Neural crest cell (in vitro differentiated cells): ENCODE data around the gene MEGF6. TPM values are rescaled to one million over a fixed set of nuclear protein-coding genes. Genes with fewer than 3 reads are reported as not detected.
A peak's percentile ranks its signal among the peaks of the same experiment; 100 is the strongest.

Experiments
- DNase-seq: peaks from one replicate; pipeline ENCODE4 v3.0.0; 2021; ENCODE audit warnings: low read depth, mixed read lengths, low spot score
- H3K27ac Mint-ChIP-seq: one replicate; pipeline ENCODE4 v1.8.0; 2021; ENCODE audit warnings: mild to moderate bottlenecking, mixed read lengths; ENCODE audit not compliant: unreplicated experiment
- H3K27me3 Mint-ChIP-seq: 2 replicates; pipeline ENCODE4 v1.8.0; 2021; ENCODE audit warnings: low read depth, mild to moderate bottlenecking, mixed read lengths
- H3K36me3 Mint-ChIP-seq: 2 replicates; pipeline ENCODE4 v1.8.0; 2021; ENCODE audit warnings: low read depth, mild to moderate bottlenecking, mixed read lengths
- H3K4me1 Mint-ChIP-seq: 2 replicates; pipeline ENCODE4 v1.8.0; 2021; ENCODE audit warnings: mixed read lengths
- H3K4me3 Mint-ChIP-seq: one replicate; pipeline ENCODE4 v1.8.0; 2021; ENCODE audit warnings: mild to moderate bottlenecking, mixed read lengths
- H3K9me3 Mint-ChIP-seq: 2 replicates; pipeline ENCODE4 v1.8.0; 2021; ENCODE audit warnings: mixed read lengths
- CTCF ChIP-seq: fragments of 200-600 bp; sonication (generic); conservative IDR thresholded peaks from 2 replicates; pipeline ENCODE4 v1.5.0; 2021; ENCODE audit warnings: antibody characterized with exemption, mild to moderate bottlenecking
- total RNA-seq: library from RNA; stranded (reverse); gene quantifications from 2 replicates; pipeline ENCODE4 v1.2.1, GENCODE V29; 2021

Gene MEGF6
- total RNA-seq, 1 donor from 2014 or later = 36.7 TPM

- Mint-ChIP-seq H3K4me1 (peaks cover 9% of the 10 kb centered on the region), H3K9me3 (no peaks in the 10 kb centered on the region), H3K4me3 (no peak overlapping the region), H3K36me3 (no peaks in the 10 kb centered on the region), H3K27me3 (no peaks in the 10 kb centered on the region), H3K27ac (no peak overlapping the region)
- TF ChIP-seq CTCF = no peak
- DNase-seq = no peak
Measured at GRCh38 chr1:3603156-3603555, 8.2 kb downstream of the MEGF6 start.

- H3K27me3 Mint-ChIP-seq = no peaks in the 10 kb centered on the region
- no peak for DNase-seq
- no peak for TF ChIP-seq CTCF
- H3K9me3 Mint-ChIP-seq = no peaks in the 10 kb centered on the region
- H3K27ac Mint-ChIP-seq = no peak overlapping the region
- H3K4me3 Mint-ChIP-seq = no peak overlapping the region
- peaks cover 14% of the 10 kb centered on the region for H3K4me1 Mint-ChIP-seq
- H3K36me3 Mint-ChIP-seq = no peaks in the 10 kb centered on the region
Measured at GRCh38 chr1:3602375-3602774, 8.9 kb downstream of the MEGF6 start.

- no peak overlapping the region for H3K27ac Mint-ChIP-seq
- no peak for DNase-seq
- no peaks in the 10 kb centered on the region for H3K36me3 Mint-ChIP-seq
- no peaks in the 10 kb centered on the region for H3K27me3 Mint-ChIP-seq
- no peak for TF ChIP-seq CTCF
- H3K9me3 Mint-ChIP-seq = no peaks in the 10 kb centered on the region
- peaks cover 17% of the 10 kb centered on the region for H3K4me1 Mint-ChIP-seq
- no peak overlapping the region for H3K4me3 Mint-ChIP-seq
Measured at GRCh38 chr1:3601743-3602142, 9.6 kb downstream of the MEGF6 start.

GRCh38 chr1:3600354-3600753, 11.0 kb downstream of the MEGF6 start:
- no peak for TF ChIP-seq CTCF
- Mint-ChIP-seq H3K36me3 (no peaks in the 10 kb centered on the region), H3K4me3 (no peak overlapping the region), H3K9me3 (no peaks in the 10 kb centered on the region), H3K4me1 (peaks cover 17% of the 10 kb centered on the region), H3K27me3 (no peaks in the 10 kb centered on the region), H3K27ac (no peak overlapping the region)
- DNase-seq = no peak

- Mint-ChIP-seq H3K4me1 (peaks cover 17% of the 10 kb centered on the region), H3K4me3 (no peak overlapping the region), H3K27me3 (no peaks in the 10 kb centered on the region), H3K36me3 (no peaks in the 10 kb centered on the region), H3K9me3 (no peaks in the 10 kb centered on the region), H3K27ac (no peak overlapping the region)
- TF ChIP-seq CTCF = no peak
- DNase-seq = no peak
Measured at GRCh38 chr1:3599816-3600215, 11.5 kb downstream of the MEGF6 start.

- peak overlapping the region; percentile 27 for H3K27ac Mint-ChIP-seq
- TF ChIP-seq CTCF = no peak
- no peak overlapping the region for H3K4me3 Mint-ChIP-seq
- H3K27me3 Mint-ChIP-seq = no peaks in the 10 kb centered on the region
- peaks cover 17% of the 10 kb centered on the region for H3K4me1 Mint-ChIP-seq
- H3K9me3 Mint-ChIP-seq = no peaks in the 10 kb centered on the region
- no peaks in the 10 kb centered on the region for H3K36me3 Mint-ChIP-seq
- no peak for DNase-seq
Measured at GRCh38 chr1:3599286-3599811, 12.0 kb downstream of the MEGF6 start.
